MM.1S (cell line): Measurements from ENCODE around the gene TOGARAM2.

Experiments
- DNase-seq: peaks from one replicate; pipeline ENCODE4 v3.0.0-alpha.2; 2015
- H2AFZ ChIP-seq: fragments of 300-600 bp; sonication (generic); 2 replicates; pipeline ENCODE4 v1.6.0; 2016; ENCODE audit warnings: antibody characterized with exemption, low read length
- H3F3A ChIP-seq: fragments of 300-600 bp; sonication (generic); 2 replicates; pipeline ENCODE4 v1.6.1; 2016; ENCODE audit warnings: mild to moderate bottlenecking, antibody characterized with exemption, low read length, moderate library complexity, mixed read lengths; ENCODE audit not compliant: insufficient read depth
- H3K27ac ChIP-seq: fragments of 300-600 bp; sonication (generic); 2 replicates; pipeline ENCODE4 v1.5.1; 2016; ENCODE audit warnings: mild to moderate bottlenecking, low read length
- H3K27me3 ChIP-seq: fragments of 300-600 bp; sonication (generic); replicated peaks from 2 replicates; pipeline ENCODE4 v1.6.0; 2016; ENCODE audit warnings: low read length; ENCODE audit not compliant: insufficient read depth
- H3K36me3 ChIP-seq: fragments of 300-600 bp; sonication (generic); replicated peaks from 2 replicates; pipeline ENCODE4 v1.6.1; 2016; ENCODE audit warnings: mild to moderate bottlenecking, low read length, mixed read lengths; ENCODE audit not compliant: insufficient read depth
- H3K4me1 ChIP-seq: fragments of 300-600 bp; sonication (generic); 2 replicates; pipeline ENCODE4 v1.6.1; 2016; ENCODE audit warnings: low read length, mixed read lengths
- H3K4me2 ChIP-seq: fragments of 300-600 bp; sonication (generic); 2 replicates; pipeline ENCODE4 v1.6.0; 2016; ENCODE audit warnings: low read depth, low read length
- H3K4me3 ChIP-seq: fragments of 300-600 bp; sonication (generic); 2 replicates; pipeline ENCODE4 v1.5.1; 2016; ENCODE audit warnings: low read length, mixed read lengths
- H3K79me2 ChIP-seq: fragments of 300-600 bp; sonication (generic); 2 replicates; pipeline ENCODE4 v1.6.1; 2016; ENCODE audit warnings: mixed run types, low read length, mixed read lengths
- H3K9ac ChIP-seq: fragments of 300-600 bp; sonication (generic); 2 replicates; pipeline ENCODE4 v1.6.1; 2016; ENCODE audit warnings: low read length, mixed read lengths
- H3K9me2 ChIP-seq: fragments of 300-600 bp; sonication (generic); replicated peaks from 2 replicates; pipeline ENCODE4 v1.6.1; 2016; ENCODE audit warnings: mild to moderate bottlenecking, low read length, mixed read lengths; ENCODE audit not compliant: insufficient read depth
- H3K9me3 ChIP-seq: fragments of 300-600 bp; sonication (generic); replicated peaks from 2 replicates; pipeline ENCODE4 v1.6.1; 2016; ENCODE audit warnings: mild to moderate bottlenecking, low read length, mixed read lengths; ENCODE audit not compliant: insufficient read depth
- H4K20me1 ChIP-seq: fragments of 300-600 bp; sonication (generic); 2 replicates; pipeline ENCODE4 v1.6.1; 2016; ENCODE audit warnings: mild to moderate bottlenecking, low read length, moderate library complexity, mixed read lengths; ENCODE audit not compliant: insufficient read depth
- CTCF ChIP-seq: fragments of 300-600 bp; sonication (generic); IDR thresholded peaks from 2 replicates; pipeline ENCODE4 v1.5.1; 2016; ENCODE audit warnings: antibody characterized with exemption, low read length, mixed read lengths
- EZH2 ChIP-seq: fragments of 300-600 bp; sonication (generic); optimal IDR thresholded peaks from 2 replicates; pipeline ENCODE3; 2017; ENCODE audit warnings: low read depth, mild to moderate bottlenecking, antibody characterized with exemption, low read length, mixed read lengths
- EZH2phosphoT487 ChIP-seq: fragments of 300-600 bp; sonication (generic); IDR thresholded peaks from 2 replicates; pipeline ENCODE4 v1.6.1; 2018; ENCODE audit warnings: antibody characterized with exemption, low read length

Gene TOGARAM2

GRCh38 chr2:29042561-29043075 is 61.5 kb downstream of the TOGARAM2 start:
- Histone ChIP-seq H3K9me3 (no peaks in the 10 kb centered on the region), H3K4me3 (no peak overlapping the region), H3K36me3 (no peaks in the 10 kb centered on the region), H3K9me2 (no peaks in the 10 kb centered on the region), H3F3A (no peaks in the 10 kb centered on the region), H3K79me2 (no peaks in the 10 kb centered on the region), H3K4me1 (peaks cover 12% of the 10 kb centered on the region; the same call in 1 of the 2 replicates), H3K27me3 (no peaks in the 10 kb centered on the region), H3K9ac (no peak overlapping the region), H3K27ac (no peak overlapping the region), H4K20me1 (no peaks in the 10 kb centered on the region), H3K4me2 (no peak overlapping the region), H2AFZ (no peak overlapping the region)
- DNase-seq = no peak
- TF ChIP-seq EZH2phosphoT487 (no peak), EZH2 (no peak), CTCF (no peak)

- Histone ChIP-seq H3K27ac (no peak overlapping the region), H3K4me1 (peaks cover 11% of the 10 kb centered on the region; the same call in 1 of the 2 replicates)
Measured at GRCh38 chr2:29044459-29044858, 63.4 kb downstream of the TOGARAM2 start.

GRCh38 chr2:29046321-29046720 is 65.2 kb downstream of the TOGARAM2 start:
- no peaks in the 10 kb centered on the region for H4K20me1 ChIP-seq
- no peak overlapping the region for H2AFZ ChIP-seq
- no peak overlapping the region for H3K27ac ChIP-seq
- H3K4me2 ChIP-seq = no peak overlapping the region
- no peaks in the 10 kb centered on the region for H3F3A ChIP-seq
- no peak for DNase-seq
- H3K4me3 ChIP-seq = no peak overlapping the region
- no peaks in the 10 kb centered on the region for H3K36me3 ChIP-seq
- no peaks in the 10 kb centered on the region for H3K79me2 ChIP-seq
- no peak for TF ChIP-seq EZH2phosphoT487
- TF ChIP-seq CTCF = no peak
- TF ChIP-seq EZH2 = no peak
- no peaks in the 10 kb centered on the region for H3K9me3 ChIP-seq
- H3K9me2 ChIP-seq = no peaks in the 10 kb centered on the region
- H3K27me3 ChIP-seq = no peaks in the 10 kb centered on the region
- no peaks in the 10 kb centered on the region for H3K4me1 ChIP-seq
- no peak overlapping the region for H3K9ac ChIP-seq

More at GRCh38 chr2:29044459-29044858, 63.4 kb downstream of the TOGARAM2 start:
- no peaks in the 10 kb centered on the region for H3K36me3 ChIP-seq
- H3K4me3 ChIP-seq = no peak overlapping the region
- no peaks in the 10 kb centered on the region for H3K79me2 ChIP-seq
- no peaks in the 10 kb centered on the region for H4K20me1 ChIP-seq
- H3K4me2 ChIP-seq = no peak overlapping the region
- DNase-seq = no peak
- TF ChIP-seq EZH2 (no peak), CTCF (no peak), EZH2phosphoT487 (no peak)
- H3K27me3 ChIP-seq = no peaks in the 10 kb centered on the region
- H3K9me3 ChIP-seq = no peaks in the 10 kb centered on the region
- no peak overlapping the region for H3K9ac ChIP-seq
- no peaks in the 10 kb centered on the region for H3F3A ChIP-seq
- H2AFZ ChIP-seq = no peak overlapping the region
- H3K9me2 ChIP-seq = no peaks in the 10 kb centered on the region
